Activated T-cell treated with anti-CD3 and anti-CD28 coated beads for 48 hours (primary cell): Measurements from ENCODE around the gene DHX57.
"Not testable (repeated sequence)": the region's sequence is repeated elsewhere in the genome, so short reads cannot be mapped to it uniquely, and the experiment has no call there.

Experiments used
- DNase-seq: peaks from one replicate; pipeline ENCODE4 v3.0.0-alpha.2; 2020; ENCODE audit warnings: low read depth

Gene DHX57

DNA sequence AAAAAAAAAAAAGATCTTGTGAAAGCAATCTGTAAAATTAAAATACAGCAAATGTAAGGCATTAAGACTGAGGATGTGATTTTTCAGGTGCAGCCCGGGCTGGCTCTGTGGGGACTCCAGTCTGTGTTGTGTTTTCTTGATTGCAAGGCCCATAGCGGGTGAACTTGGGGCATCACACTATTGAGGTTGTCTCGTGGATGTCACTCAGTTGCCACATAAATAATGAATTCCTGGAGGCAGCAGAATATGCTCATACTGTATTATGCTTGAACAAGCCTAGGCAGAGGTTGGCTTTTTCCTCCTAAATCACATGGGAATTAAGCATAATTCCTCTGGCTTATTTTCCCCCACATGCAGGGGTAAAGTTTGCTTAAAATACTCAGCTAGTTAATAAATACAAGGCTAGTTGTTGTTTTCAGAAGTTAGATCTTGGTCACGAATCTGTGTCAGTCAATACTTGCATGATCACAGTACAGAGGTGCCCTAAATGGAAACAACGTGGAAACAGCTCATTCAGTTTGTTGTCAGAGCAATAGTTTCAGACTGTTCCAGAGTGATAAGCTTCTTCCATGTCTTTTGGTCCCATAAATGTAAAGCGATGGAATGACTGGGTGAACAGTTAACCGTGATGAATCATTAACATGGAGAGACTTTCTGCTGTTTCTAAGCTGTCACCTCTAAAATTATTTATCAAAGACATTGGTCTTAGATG is 81.3 kb downstream of the DHX57 start:
- DNase-seq = no peak

DNA sequence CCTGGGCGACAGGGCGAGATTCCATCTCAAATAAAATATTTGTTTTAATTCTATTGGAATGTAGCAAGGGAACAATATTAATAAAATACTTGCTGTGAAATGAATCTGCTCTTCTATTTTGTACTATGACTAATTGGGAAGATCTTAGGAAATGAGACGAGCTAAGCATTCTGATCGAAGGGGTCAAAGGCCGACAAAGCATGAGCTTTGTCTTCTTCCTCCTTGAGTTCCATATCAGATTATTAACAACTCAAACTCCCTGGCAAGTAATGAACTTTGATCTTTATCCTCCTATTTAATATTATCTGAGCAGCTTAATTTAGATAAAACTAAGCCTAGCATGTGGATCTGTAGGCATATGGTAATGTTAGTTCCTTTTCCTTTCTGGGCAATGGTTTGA is 82.2 kb downstream of the DHX57 start:
- no peak for DNase-seq

DNA sequence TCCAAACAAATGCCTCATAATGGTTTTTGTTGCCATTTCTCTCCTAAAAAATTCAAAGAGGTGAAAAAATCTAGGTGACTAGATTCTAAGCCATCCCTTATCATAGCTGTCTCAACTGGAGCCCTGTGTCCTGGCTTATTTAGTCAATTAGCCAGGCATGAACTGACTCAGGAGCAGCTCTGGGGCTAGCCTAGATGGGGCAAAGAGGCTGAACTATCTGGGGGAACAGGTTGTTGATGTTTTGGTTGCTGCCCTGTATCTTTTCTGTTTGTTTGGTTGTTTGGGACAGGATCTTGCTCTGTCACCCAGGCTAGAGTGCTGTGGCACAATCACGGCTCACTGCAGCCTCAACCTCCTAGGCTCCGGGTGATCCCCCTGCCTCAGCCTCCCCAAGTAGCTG is 83.0 kb downstream of the DHX57 start:
- DNase-seq = no peak

DNA sequence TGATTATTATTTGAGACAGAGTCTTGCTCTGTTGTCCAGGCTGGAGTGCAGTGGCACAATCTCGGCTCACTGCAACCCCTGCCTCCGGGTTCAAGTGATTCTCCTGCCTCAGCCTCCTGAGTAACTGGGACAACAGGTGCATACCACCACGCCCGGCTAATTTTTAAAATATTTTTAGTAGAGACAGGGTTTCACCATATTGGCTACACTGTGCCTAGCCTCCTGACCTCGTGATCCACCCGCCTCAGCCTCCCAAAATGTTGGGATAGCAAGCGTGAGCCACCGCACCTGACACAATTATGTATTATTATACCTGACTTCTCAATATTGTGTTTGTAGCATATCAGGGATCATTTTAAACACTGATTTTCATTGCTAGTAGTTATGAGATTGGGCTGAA is 83.4 kb downstream of the DHX57 start:
- not testable (repeated sequence) for DNase-seq

DNA sequence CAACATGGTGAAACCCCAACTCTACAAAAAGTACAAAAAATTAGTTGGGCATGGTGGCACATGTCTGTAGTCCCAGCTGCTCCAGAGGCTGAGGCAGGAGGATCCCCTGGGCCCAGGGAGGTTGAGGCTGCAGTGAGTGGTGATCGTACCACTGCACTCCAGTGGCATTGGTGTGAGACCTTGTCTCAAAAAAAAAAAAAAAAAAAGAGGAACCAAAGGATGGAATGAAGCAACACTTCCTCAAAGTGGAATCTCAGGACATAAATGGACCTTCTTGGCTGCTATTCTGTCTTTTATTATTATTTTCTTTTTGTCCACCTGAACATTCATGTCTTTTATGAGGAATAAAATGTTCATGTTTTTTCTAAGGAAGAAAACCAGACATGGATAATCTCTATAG is 84.0 kb downstream of the DHX57 start:
- no peak for DNase-seq

DNA sequence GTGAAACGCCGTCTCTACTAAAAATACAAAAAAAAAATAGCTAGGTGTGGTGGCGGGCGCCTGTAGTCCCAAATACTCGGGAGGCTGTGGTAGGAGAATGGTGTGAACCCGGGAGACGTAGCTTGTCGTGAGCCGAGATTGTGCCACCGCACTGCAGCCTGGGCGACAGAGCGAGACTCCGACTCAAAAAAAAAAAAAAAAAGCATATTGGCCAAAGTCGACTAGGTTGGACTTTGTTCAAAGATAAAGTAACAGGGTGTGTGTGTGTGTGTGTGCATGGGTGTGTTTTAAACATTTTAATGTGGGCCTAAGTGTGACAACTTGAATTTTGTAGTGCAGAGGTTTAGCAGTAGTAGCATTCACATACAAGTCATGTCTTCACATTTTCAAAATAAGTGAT is 86.0 kb downstream of the DHX57 start:
- no peak for DNase-seq

DNA sequence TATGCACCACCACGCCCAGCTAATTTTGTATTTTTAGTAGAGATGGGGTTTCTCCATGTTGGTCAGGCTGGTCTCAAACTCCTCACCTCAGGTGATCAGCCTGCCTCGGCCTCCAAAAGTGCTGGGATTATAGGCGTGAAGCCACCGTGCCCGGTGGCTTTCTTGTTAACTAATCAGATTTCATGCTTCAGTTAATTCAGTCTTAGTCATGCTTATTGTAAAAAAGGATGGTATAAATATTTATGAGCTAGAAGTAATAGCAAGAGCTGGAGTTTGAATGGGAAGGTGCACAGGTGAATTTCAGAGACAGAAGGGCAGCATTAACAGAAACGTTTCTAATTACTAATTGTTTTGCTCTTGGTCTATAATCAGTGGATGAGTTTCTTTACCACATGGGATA is 87.4 kb downstream of the DHX57 start:
- DNase-seq = no peak

DNA sequence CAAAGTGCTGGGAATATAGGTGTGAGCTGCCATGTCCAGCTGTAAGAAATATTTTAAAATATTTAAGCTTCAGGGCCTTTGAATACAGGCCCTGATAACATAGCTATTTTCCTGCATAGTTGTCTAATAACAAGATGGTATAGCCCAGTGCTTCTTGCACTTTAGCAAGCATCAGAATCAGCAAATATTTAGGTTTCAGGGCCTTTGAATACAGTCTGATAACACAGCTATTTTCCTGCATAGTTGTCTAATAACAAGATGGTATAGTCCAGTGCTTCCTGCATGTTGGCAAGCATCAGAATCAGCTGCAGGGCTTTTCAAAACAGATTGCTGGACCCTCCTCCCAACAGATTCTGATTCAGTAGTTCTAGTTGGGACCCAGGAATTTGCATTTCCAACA is 92.1 kb downstream of the DHX57 start:
- DNase-seq = no peak

DNA sequence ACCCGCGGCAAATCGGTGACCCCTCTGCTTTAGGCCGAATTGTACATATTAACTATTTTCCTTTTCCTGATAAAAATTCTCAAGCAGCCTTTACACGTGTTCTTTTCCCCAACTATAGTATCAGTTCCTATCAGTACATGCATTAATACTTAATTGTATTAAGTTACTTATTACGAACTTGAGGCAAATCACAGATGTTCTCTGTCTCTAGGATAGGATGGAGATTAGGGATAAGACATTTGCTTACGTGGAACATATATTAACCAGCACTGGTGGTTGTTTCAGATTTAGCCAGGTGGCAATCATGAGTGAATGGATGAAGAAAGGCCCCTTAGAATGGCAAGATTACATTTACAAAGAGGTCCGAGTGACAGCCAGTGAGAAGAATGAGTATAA is 97.0 kb downstream of the DHX57 start:
- DNase-seq = no peak

DNA sequence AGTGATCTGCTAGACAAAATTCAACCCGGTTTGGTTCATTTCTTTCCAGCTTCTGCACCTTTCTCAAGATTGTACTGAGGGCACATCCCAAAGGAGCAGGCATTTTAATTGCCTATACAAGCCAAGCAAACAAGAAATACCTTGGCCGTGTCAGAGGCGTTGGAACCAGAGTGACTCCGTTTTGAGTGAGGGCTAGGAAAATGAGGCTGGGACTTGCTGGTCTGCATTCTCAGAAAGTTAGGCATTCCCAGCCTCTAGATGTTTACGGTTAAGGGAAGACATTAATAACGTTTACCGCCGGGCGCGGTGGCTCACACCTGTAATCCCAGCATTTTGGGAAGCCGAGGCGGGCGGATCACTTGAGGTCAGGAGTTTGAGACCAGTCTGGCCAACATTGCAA is 99.2 kb downstream of the DHX57 start:
- DNase-seq = no peak

DNA sequence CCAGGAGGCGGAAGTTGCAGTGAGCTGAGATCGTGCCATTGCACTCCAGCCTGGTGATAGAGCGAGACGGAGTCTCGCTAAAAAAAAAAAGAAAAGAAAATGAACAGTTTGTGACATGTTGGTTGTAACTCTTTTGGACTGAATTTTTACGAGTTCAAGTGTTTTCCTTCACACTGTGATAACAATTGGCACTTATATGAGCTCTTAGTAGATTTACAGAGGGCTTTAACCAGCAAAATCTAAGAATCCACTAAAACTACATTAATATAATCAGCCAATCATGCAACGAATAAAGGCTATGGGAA is 99.9 kb downstream of the DHX57 start:
- DNase-seq = no peak

DNA sequence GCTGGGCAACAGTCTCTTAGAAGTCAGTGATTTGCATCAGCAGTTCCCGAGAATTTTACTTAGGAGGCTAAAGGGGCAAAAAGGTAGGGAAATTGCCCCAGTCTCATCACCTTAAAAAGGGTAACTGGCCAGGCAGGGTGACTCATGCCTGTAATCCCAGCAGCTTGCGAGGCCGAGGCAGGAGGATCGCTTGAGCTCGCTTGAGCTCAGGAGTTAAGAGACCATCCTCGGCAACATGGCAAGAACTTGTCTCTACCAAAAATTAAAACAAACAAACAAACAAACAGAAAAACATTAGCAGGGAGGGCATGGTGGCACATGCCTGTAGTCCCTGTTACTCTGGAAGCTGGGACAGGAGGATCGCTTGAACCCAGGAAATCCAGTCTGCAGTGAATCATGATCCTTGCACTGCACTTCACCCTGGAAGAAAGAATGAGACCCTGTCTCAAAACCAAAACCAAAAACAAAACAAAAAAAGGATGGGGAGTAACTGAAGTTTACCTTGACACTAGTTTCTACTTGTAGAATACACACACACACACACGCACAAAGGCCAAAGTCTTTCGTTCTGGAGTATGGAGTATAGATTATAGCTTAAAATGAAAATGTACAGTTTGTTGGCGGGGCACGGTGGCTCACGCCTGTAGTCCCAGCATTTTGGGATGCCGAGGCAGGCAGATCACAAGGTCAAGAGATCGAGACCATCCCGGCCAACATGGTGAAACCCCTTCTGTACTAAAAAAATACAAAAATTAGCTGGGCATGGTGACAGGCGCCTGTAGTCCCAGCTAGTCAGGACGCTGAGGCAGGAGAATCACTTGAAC is 100.4 kb downstream of the DHX57 start:
- DNase-seq = no peak

DNA sequence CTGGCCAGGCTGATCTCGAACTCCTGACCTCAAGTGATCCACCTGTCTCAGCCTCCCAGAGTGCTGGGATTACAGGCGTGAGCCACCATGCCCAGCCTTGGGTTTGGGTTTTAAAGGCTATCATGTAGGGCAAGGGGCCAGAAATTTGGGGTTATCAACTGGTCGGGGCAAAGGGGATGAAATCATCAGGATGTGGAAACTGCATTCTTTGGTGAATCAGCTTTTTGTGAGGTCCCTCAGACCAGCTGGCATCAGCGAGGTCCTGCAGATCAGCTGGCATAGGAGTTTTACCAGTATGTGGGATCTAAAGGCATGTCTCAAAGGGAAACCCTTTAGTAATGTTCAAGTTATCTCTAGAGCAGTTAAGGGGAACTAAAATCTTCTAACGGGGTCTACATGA is 104.1 kb downstream of the DHX57 start:
- no peak for DNase-seq

DNA sequence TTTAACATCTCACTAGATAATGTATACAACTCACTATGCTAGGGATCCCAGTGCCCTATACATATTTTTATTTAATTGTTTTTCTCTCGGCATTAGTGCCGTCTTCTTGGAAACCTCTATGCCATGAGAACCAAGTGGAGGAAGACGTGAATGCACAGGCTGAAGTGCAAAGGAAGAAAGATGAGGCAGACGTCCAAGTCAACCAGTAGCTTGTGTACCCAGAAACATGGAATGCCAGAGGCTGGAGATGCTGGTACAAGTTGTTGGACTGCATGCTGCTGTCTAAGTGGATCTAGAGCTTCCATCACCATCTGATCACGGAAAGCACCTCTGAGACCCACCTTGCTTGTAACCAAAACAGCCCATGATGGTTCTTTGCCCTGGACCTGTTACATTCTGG is 110.2 kb downstream of the DHX57 start:
- no peak for DNase-seq

DNA sequence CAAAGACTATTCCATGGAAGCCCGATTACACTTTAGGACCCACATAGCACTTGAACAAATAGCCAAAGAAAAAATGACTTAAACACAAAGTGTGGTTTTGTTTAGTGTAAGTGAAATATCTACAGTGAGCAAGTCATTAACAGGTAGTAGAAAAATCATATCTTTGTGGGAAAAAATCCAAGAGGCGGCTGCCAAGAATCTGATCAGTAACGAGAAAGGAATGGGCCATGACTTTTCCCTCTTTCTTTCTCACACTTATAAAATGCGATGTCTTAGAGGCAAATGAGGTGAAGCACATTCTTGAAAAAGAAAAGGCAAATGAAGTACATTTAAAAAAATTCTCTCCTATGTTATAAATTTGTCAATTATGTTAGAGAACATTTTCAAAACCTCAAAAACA is 110.6 kb downstream of the DHX57 start:
- DNase-seq = no peak

DNA sequence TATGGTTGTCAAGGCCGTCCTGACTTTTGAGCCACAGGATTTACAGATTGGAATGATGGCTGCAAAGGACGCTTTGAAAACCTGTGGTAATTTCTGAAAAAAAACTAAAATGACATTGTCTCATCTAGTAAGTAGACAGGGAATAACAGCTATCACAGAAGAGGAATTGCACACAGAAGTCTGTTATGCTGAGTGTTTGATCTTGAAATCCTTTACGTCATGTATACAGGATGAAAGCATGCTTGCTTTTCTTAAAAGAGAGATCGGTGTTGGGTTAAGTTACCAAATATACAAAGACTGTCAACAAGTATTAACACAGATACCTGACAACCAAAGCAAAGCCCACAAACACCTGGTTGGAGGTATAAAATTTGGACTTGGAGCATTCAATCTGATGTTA is 112.0 kb downstream of the DHX57 start:
- DNase-seq = no peak

DNA sequence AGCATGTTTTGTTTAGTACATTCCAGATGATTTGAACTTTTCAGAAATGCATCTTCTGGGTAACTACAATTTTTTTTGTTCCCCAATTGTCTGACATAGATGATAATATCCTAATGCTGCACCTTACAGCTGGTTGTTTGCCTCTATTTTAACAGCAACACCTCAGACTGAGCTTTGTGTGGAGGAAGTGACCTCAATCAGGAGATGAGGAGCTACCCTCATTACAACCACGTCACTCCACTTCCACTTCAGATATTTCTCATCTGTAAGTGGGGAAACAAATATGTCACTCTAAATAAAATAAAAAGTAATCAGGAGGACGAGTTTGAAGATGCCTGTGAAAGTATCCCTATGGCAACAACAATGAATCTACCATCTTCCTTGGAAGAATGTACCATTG is 112.5 kb downstream of the DHX57 start:
- no peak for DNase-seq

DNA sequence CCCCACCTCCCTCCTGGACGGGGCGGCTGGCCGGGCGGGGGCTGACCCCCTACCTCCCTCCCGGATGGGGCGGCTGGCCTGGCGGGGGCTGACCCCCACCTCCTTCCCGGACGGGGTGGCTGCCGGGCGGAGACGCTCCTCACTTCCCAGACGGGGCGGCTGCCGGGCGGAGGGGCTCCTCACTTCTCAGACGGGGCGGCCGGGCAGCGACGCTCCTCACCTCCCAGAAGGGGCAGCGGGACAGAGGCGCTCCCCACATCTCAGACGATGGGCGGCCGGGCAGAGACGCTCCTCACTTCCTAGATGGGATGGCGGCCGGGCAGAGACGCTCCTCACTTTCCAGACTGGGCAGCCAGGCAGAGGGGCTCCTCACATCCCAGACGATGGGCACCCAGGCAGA is 119.8 kb downstream of the DHX57 start:
- DNase-seq = not testable (repeated sequence)

DNA sequence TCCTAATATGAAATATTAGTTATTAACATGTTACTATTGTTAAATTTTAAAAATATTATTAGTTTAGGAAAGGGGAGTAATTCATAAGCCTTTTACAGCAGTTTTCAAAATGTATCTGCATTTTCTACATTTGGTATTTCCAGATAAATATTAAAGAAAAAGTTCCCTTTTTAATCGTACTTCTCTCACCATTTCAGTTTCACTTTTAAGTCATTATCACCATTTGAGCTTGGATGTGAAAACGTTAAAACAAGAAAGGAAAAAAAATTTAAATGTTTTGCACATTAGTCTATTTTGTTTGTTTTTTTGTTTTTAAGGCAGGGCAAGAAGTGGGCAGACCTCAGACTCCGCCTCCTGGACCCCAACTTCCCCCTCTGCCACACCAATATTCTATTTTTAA is 121.2 kb downstream of the DHX57 start:
- DNase-seq = no peak

DNA sequence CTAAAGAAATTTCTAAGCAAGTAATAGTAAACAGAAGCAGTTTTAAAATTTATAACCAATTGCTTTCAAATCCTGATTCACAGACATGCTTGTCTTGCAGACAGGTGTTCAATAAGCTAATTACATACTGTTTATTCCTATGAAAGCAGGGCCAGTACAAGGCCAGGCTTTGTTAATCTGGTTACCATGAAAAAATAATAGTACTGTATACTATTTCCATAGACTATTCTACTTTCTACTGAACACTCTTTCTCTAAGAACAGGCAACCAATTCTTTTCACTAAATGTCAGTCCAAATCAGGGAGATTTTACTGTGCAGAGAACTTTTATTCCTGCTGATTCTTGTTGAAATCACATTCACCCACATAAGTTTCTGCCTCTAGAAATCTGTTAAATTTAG is 121.7 kb downstream of the DHX57 start:
- no peak for DNase-seq

DNA sequence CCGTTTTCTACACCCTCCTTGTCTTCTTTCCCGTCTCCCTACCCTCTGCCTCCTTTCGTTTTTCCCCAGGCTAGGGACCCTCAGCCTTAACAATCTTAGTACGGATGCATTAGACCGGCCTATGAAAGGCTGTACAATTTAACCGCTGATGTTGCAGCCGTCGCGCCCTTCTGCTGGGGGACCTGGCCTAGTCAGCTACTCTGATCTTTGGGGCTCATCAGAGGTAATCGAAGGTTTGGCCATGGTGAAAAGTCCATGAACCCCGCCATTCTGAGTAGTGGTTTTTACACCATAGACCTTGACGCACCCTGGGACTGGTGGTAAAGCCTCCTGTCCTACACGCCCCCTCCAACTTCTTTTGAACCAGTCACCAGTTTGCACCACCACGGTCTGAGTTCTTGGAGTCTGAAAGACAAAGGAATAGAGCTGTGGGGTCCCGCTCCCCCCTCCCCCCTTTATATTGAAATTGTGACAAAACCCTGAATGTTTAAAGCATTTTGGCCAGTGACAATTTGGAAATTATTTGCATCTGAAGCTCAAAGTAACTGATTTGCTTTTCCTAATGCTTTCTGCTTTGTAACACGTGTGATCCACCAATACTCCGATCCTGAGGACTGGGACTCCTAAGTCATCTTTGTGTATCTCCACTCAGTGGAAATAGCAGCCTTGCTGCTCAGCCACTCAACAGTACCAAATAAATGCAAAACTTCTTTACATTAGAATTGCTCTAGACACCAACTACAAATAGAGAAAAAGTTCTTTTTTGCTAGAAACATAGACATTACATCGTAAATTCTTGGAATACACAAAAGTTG is 123.9 kb downstream of the DHX57 start:
- DNase-seq = no peak

DNA sequence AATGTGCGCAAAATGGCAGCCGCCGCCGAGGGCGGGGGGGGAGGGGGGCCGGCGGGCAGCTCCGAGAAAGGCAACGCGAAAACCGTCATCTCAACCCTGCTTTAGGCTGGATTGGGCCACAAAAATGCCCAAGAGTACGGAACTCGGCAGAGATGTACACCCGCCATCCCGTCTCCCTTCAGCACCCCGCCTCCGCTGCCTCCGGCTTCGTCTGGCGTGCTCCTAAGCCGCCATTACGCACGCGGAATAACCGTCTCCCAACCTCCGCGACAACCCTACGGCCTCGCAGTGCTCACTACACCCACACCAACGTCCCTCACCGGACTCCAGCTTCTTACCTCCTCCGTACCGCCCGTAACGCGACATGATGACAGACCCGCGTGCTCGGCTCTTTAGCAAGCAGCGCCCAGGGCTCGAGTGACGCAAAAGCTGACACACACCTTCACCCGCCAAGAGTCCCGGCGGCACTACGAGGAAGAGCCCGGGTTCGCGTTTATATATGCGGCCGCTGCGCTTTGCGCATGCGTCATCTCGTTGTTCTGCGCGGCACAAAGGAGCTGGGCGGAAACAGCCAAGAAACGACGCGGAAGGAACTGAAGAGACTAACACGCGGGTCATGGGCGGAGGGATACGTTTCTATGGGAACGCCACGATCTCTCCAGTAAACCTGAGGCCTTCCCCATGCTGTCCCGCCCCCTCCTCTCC is 124.7 kb downstream of the DHX57 start, which contains the start of gene SRSF7:
Gene SRSF7 (minus strand): TSS at position 471 of the 705 bp plus-strand sequence. CDS start 105 bp downstream, at position 366.
- peak; percentile 94 for DNase-seq
